ENCODE results near the gene GNG11.
"Not testable (repeated sequence)": the region's sequence is repeated elsewhere in the genome, so short reads cannot be mapped to it uniquely, and the experiment has no call there.

Gene GNG11

GRCh38 chr7:93911242-93911641 is 10.3 kb upstream of the GNG11 start:
- DNase-seq (ENCODE audit: low read depth, low spot score) = not testable (repeated sequence)

- not testable (repeated sequence) for DNase-seq (ENCODE audit: low read depth, low spot score)
Observed at GRCh38 chr7:93911661-93912060, 9.9 kb upstream of the GNG11 start.

- DNase-seq (ENCODE audit: low read depth, low spot score) = no peak
Observed at GRCh38 chr7:93913197-93913596, 8.3 kb upstream of the GNG11 start.

GRCh38 chr7:93914581-93915066 is 6.9 kb upstream of the GNG11 start:
- peak; percentile 29 for DNase-seq (ENCODE audit: low read depth, low spot score)

GRCh38 chr7:93915206-93915842 is 6.2 kb upstream of the GNG11 start:
- DNase-seq (ENCODE audit: low read depth, low spot score) = not testable (repeated sequence)

GRCh38 chr7:93915888-93916287 is 5.6 kb upstream of the GNG11 start:
- DNase-seq (ENCODE audit: low read depth, low spot score) = not testable (repeated sequence)

- DNase-seq (ENCODE audit: low read depth, low spot score) = not testable (repeated sequence)
Observed at GRCh38 chr7:93916315-93916714, 5.2 kb upstream of the GNG11 start.

- DNase-seq (ENCODE audit: low read depth, low spot score) = peak; percentile 19
Observed at GRCh38 chr7:93920496-93921182, 896 bp upstream of the GNG11 start.

GRCh38 chr7:93921186-93921585 is 349 bp upstream of the GNG11 start:
- DNase-seq (ENCODE audit: low read depth, low spot score) = no peak

GRCh38 chr7:93923296-93923695 is 1.8 kb downstream of the GNG11 start:
- DNase-seq (ENCODE audit: low read depth, low spot score) = peak; percentile 6

- DNase-seq (ENCODE audit: low read depth, low spot score) = no peak
Observed at GRCh38 chr7:93923942-93924341, 2.4 kb downstream of the GNG11 start.

- DNase-seq (ENCODE audit: low read depth, low spot score) = no peak
Observed at GRCh38 chr7:93926800-93927199, 5.3 kb downstream of the GNG11 start.

GRCh38 chr7:93927585-93927984 is 6.0 kb downstream of the GNG11 start:
- DNase-seq (ENCODE audit: low read depth, low spot score) = no peak

- DNase-seq (ENCODE audit: low read depth, low spot score) = no peak
Observed at GRCh38 chr7:93931655-93932054, 10.1 kb downstream of the GNG11 start.

- DNase-seq (ENCODE audit: low read depth, low spot score) = peak; percentile 74
Observed at GRCh38 chr7:93933156-93933555, 11.6 kb downstream of the GNG11 start.

GRCh38 chr7:93935102-93935501 is 13.6 kb downstream of the GNG11 start:
- DNase-seq (ENCODE audit: low read depth, low spot score) = no peak

- DNase-seq (ENCODE audit: low read depth, low spot score) = no peak
Observed at GRCh38 chr7:93937818-93938217, 16.3 kb downstream of the GNG11 start.

- no peak for DNase-seq (ENCODE audit: low read depth, low spot score)
Observed at GRCh38 chr7:93938293-93938692, 16.8 kb downstream of the GNG11 start.

- DNase-seq (ENCODE audit: low read depth, low spot score) = no peak
Observed at GRCh38 chr7:93941945-93942344, 20.4 kb downstream of the GNG11 start.

GRCh38 chr7:93943816-93944540 is 22.4 kb downstream of the GNG11 start:
- no peak for DNase-seq (ENCODE audit: low read depth, low spot score)

- no peak for DNase-seq (ENCODE audit: low read depth, low spot score)
Observed at GRCh38 chr7:93944673-93945072, 23.1 kb downstream of the GNG11 start.

- DNase-seq (ENCODE audit: low read depth, low spot score) = no peak
Observed at GRCh38 chr7:93945083-93945482, 23.5 kb downstream of the GNG11 start.
